GM12878 (cell line): Measurements from ENCODE around the gene INSL3. TPM values are rescaled to one million over a fixed set of nuclear protein-coding genes. Genes with fewer than 3 reads are reported as not detected.

Source experiments
- ATAC-seq: fragments of 200-7000 bp; cut with Tn5 transposase; 3 replicates; pipeline ENCODE4 v1.9.1; 2020; ENCODE audit warnings: mild to moderate bottlenecking, moderate library complexity
- BruUV-seq: library from RNA; stranded (reverse); fragments of 400-500 nt; replicated peaks from 2 replicates; lab custom pipeline; 2021; lab: Mats Ljungman, UMichigan
- CTCF ChIA-PET: fragments of 300-600 bp; sonication (Branson Sonifier 250); formaldehyde crosslinking; extraction: SDS; loops from one replicate; lab custom pipeline; 2021; ENCODE audit warnings: inconsistent platforms; lab: Yijun Ruan, JAX
- POLR2A ChIA-PET: fragments of 350-600 bp; formaldehyde crosslinking; extraction: SDS; loops from one replicate; lab custom pipeline; 2021; ENCODE audit warnings: inconsistent platforms; lab: Charles Lee
- RAD21 ChIA-PET: fragments of 300-600 bp; sonication (Branson Sonifier 250); formaldehyde crosslinking; loops from one replicate; lab custom pipeline; 2023; ENCODE audit warnings: antibody characterized with exemption; ENCODE audit not compliant: unreplicated experiment; lab: Charles Lee
- SMC1A ChIA-PET: fragments of 300-600 bp; sonication (Branson Sonifier 250); formaldehyde crosslinking; loops from one replicate; lab custom pipeline; 2023; ENCODE audit not compliant: unreplicated experiment, uncharacterized antibody; lab: Charles Lee
- DNase-seq: peaks from one replicate; pipeline ENCODE4 v3.0.0-alpha.2; 2011; ENCODE audit warnings: low read depth, low spot score
- FAIRE-seq: peaks from 3 replicates; lab custom pipeline; 2011; peaks lifted over from hg19 to GRCh38; lab: Jason Lieb, UNC
- H2AFZ ChIP-seq: 2 replicates; pipeline ENCODE4 v1.6.0; 2011; ENCODE audit warnings: low read depth, low read length, control low read depth; ENCODE audit not compliant: control insufficient read depth
- H3K27ac ChIP-seq: 2 replicates; pipeline ENCODE4 v1.5.1; 2011; ENCODE audit warnings: control low read depth; ENCODE audit not compliant: control insufficient read depth, insufficient read depth
- H3K27me3 ChIP-seq, 2 experiments: replicated peaks in 1 of 2; 2 replicates each; pipeline versions ENCODE4 v1.6.0 to v1.6.1; 2011; ENCODE audit warnings: low read length in 1 of 2; ENCODE audit not compliant: control insufficient read depth in 2 of 2, insufficient read depth in 2 of 2
- H3K36me3 ChIP-seq, 2 experiments: 2 replicates each; pipeline ENCODE4 v1.5.1; 2011; ENCODE audit warnings: low read length in 1 of 2; ENCODE audit not compliant: control insufficient read depth in 2 of 2, insufficient read depth in 2 of 2
- H3K4me1 ChIP-seq: 2 replicates; pipeline ENCODE4 v1.6.1; 2011; ENCODE audit warnings: mild to moderate bottlenecking, low read length, moderate library complexity, mixed read lengths; ENCODE audit not compliant: control insufficient read depth, insufficient read depth
- H3K4me2 ChIP-seq: 2 replicates; pipeline ENCODE4 v1.6.0; 2011; ENCODE audit warnings: control low read depth; ENCODE audit not compliant: control insufficient read depth, insufficient read depth
- H3K4me3 ChIP-seq: fragments of 200-600 bp; sonication (generic); 2 replicates; pipeline ENCODE4 v1.5.1; 2016
- H3K79me2 ChIP-seq: 2 replicates; pipeline ENCODE4 v1.6.0; 2011; ENCODE audit warnings: low read length; ENCODE audit not compliant: control insufficient read depth, insufficient read depth
- H3K9ac ChIP-seq: 2 replicates; pipeline ENCODE4 v1.8.0; 2011; ENCODE audit warnings: low read length, control low read depth, mixed read lengths; ENCODE audit not compliant: control insufficient read depth, insufficient read depth
- H3K9me3 ChIP-seq: replicated peaks from 3 replicates; pipeline ENCODE4 v1.5.1; 2011; ENCODE audit warnings: mild to moderate bottlenecking, low read length; ENCODE audit not compliant: control insufficient read depth, insufficient read depth
- H4K20me1 ChIP-seq: 2 replicates; pipeline ENCODE4 v1.6.0; 2011; ENCODE audit not compliant: control insufficient read depth, insufficient read depth
- ATF7 ChIP-seq: fragments of 450-650 bp; IDR thresholded peaks from 2 replicates; pipeline ENCODE4 v1.6.1; 2016; ENCODE audit warnings: low read depth, mild to moderate bottlenecking
- CBX5 ChIP-seq: sonication (generic); IDR thresholded peaks from 2 replicates; pipeline ENCODE4 v1.6.1; 2016; ENCODE audit warnings: low read depth, moderate library complexity, mild to moderate bottlenecking, inconsistent platforms
- CHD4 ChIP-seq: fragments of 200-600 bp; sonication (generic); IDR thresholded peaks from 2 replicates; pipeline ENCODE4 v1.6.1; 2016; ENCODE audit warnings: mild to moderate bottlenecking
- CREM ChIP-seq: IDR thresholded peaks from 2 replicates; pipeline ENCODE4 v1.6.1; 2014; ENCODE audit warnings: antibody characterized with exemption, low read depth
- DPF2 ChIP-seq: fragments of 450-650 bp; IDR thresholded peaks from 2 replicates; pipeline ENCODE4 v1.6.1; 2017; ENCODE audit warnings: mild to moderate bottlenecking
- EED ChIP-seq: sonication (generic); IDR thresholded peaks from 2 replicates; pipeline ENCODE4 v1.6.1; 2016; ENCODE audit warnings: antibody characterized with exemption, low read depth
- HCFC1 ChIP-seq: fragments of 150-350 bp; IDR thresholded peaks from 2 replicates; pipeline ENCODE4 v1.6.1; 2014; ENCODE audit warnings: low read length
- IKZF1 ChIP-seq: fragments of 450-650 bp; conservative IDR thresholded peaks from 2 replicates; pipeline ENCODE4 v1.6.1; 2017; ENCODE audit warnings: antibody characterized with exemption, mild to moderate bottlenecking
- KAT2A ChIP-seq: conservative IDR thresholded peaks from 2 replicates; pipeline ENCODE4 v1.6.1; 2011; ENCODE audit warnings: low read depth, low read length; ENCODE audit not compliant: control insufficient read depth
- PAX8 ChIP-seq: fragments of 450-650 bp; IDR thresholded peaks from 2 replicates; pipeline ENCODE4 v1.6.1; 2017; ENCODE audit warnings: mild to moderate bottlenecking, moderate library complexity
- RFX5 ChIP-seq: IDR thresholded peaks from 2 replicates; pipeline ENCODE4 v1.6.1; 2011; ENCODE audit warnings: low read depth, low read length, improper control_type of control experiment
- RUNX3 ChIP-seq: IDR thresholded peaks from 2 replicates; pipeline ENCODE4 v1.6.1; 2012; ENCODE audit warnings: low read length, inconsistent platforms
- SIX5 ChIP-seq: IDR thresholded peaks from 2 replicates; pipeline ENCODE4 v1.6.1; 2011; ENCODE audit warnings: mild to moderate bottlenecking, low read depth, low read length, moderate library complexity; ENCODE audit not compliant: severe bottlenecking
- SMARCA5 ChIP-seq: fragments of 450-650 bp; IDR thresholded peaks from 2 replicates; pipeline ENCODE4 v1.6.1; 2017; ENCODE audit warnings: mild to moderate bottlenecking
- ZNF207 ChIP-seq: fragments of 450-650 bp; IDR thresholded peaks from 2 replicates; pipeline ENCODE4 v1.6.1; 2014; ENCODE audit warnings: antibody characterized with exemption, mild to moderate bottlenecking, borderline replicate concordance
- WGBS: methylation state at CpG from one replicate; pipeline ENCODE4 v1.1.6; 2016; ENCODE audit warnings: low lambda C conversion rate; ENCODE audit not compliant: insufficient replicate concordance, insufficient coverage; ENCODE audit errors: missing lambda C conversion rate; 5-methylcytosine and 5-hydroxymethylcytosine counted together
- in situ Hi-C: fragments of 300-500 bp; cut with MboI; formaldehyde crosslinking; loops from 9 replicates; pipeline ENCODE4 v1.14.3; 2018; ENCODE audit warnings: mixed read lengths
- intact Hi-C: fragments of 100-400 bp; cut with micrococcal nuclease; formaldehyde crosslinking; loops from one replicate; pipeline ENCODE4 v1.14.2; 2022; ENCODE audit not compliant: unreplicated experiment
- polyA plus RNA-seq, 11 experiments: library from polyadenylated mRNA; depleted of rRNA in 4 of 11; unstranded in 6 of 11; stranded (reverse) in 5 of 11; fragments of >200 nt; fragmentation: Nextera tagmentation in 4 of 11; fragmentation: Illumina TruSeq in 1 of 11; extraction: Ambion mirVana in 4 of 11; extraction: Trizol in 1 of 11; gene quantifications; 1 replicate in 1 of 11; 2 replicates in 10 of 11; pipeline versions ENCODE4 v1.2.1 to v1.2.3, GENCODE V29; 2011 to 2016; ENCODE audit warnings: inconsistent platforms in 2 of 11, missing spikeins in 2 of 11, low read depth in 1 of 11
- total RNA-seq, 4 experiments: library from RNA; depleted of rRNA in 3 of 4; stranded (reverse); fragments of >200 nt in 3 of 4; fragmentation: Illumina TruSeq in 1 of 4; extraction: Trizol in 1 of 4; gene quantifications; 2 replicates each; pipeline versions ENCODE4 v1.2.1 to v1.2.3, GENCODE V29; 2013 to 2021
- TF ChIP-seq, protein P1 (sequence below): fragments of 450-650 bp; IDR thresholded peaks from 2 replicates; pipeline ENCODE4 v1.6.1; 2017; ENCODE audit warnings: borderline replicate concordance
- TF ChIP-seq, protein P2 (sequence below): IDR thresholded peaks from 2 replicates; pipeline ENCODE4 v1.6.1; 2012; ENCODE audit warnings: low read length, inconsistent platforms
- TF ChIP-seq, protein P3 (sequence below): fragments of 450-650 bp; IDR thresholded peaks from 2 replicates; pipeline ENCODE4 v1.6.1; 2018; ENCODE audit warnings: borderline replicate concordance, mild to moderate bottlenecking; ENCODE audit not compliant: partially characterized antibody
- TF ChIP-seq, protein P4 (sequence below): IDR thresholded peaks from 2 replicates; pipeline ENCODE4 v1.6.1; 2011; ENCODE audit warnings: low read depth, mild to moderate bottlenecking, low read length, moderate library complexity, borderline replicate concordance; ENCODE audit errors: extremely low read depth

The INSL3 gene
- total and polyA plus RNA-seq, 10 of the 15 experiments (the other 5 are each of a cell fraction or from before 2014, with no cell fraction given) = 0.27 to 1.9 (median 0.70) TPM

DNA sequence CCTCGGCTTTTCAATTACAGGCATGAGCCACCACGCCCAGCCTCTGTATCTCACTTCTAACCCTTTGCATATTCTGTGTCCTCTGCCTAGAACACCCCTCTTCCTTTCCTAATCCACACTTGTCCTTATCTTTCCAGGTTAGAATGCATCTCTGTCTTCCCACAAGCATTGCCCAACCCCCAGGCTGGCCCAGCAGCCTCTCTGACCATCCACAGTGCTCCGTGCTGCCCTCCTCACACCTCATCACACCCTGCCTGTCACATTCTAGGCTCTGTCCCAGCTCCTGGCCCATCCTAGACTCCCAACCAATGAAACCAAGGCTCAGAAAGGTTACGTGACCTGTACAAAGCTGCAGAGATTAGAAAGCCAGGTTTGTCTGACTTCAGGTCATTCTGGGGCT lies 15.2 kb upstream of the INSL3 start:
- FAIRE-seq (no peak), ATAC-seq (no peak), DNase-seq (no peak)
- Histone ChIP-seq H3K27ac (no peak overlapping the region), H3K79me2 (no peaks in the 10 kb centered on the region), H2AFZ (no peak overlapping the region), H3K4me3 (no peak overlapping the region), H3K4me2 (no peak overlapping the region), H3K27me3 (no peaks in the 10 kb centered on the region), H3K4me1 (no peaks in the 10 kb centered on the region), H4K20me1 (no peaks in the 10 kb centered on the region), H3K36me3 (peaks cover 7 to 19% of the 10 kb centered on the region in 2 experiments), H3K9ac (no peak overlapping the region), H3K9me3 (no peaks in the 10 kb centered on the region; the same call in 2 of the 3 replicates)
- CTCF ChIA-PET = no interaction called here
- POLR2A ChIA-PET = no interaction called here
- in situ Hi-C loops (no loop called here), intact Hi-C loops (no loop called here)
- SMC1A ChIA-PET = no interaction called here
- RAD21 ChIA-PET = no interaction called here
- 97% methylated on average over 4 of the region's 4 CpGs for WGBS
- TSS peak; percentile 59 for BruUV-seq
- TF ChIP-seq SIX5 (no peak), CHD4 (no peak), SMARCA5 (no peak), KAT2A (no peak), RUNX3 (no peak), CREM (no peak), CBX5 (no peak), DPF2 (no peak), PAX8 (no peak), RFX5 (no peak), EED (no peak), IKZF1 (no peak), HCFC1 (no peak), ATF7 (no peak), ZNF207 (no peak)
- TF ChIP-seq, protein P1, sequence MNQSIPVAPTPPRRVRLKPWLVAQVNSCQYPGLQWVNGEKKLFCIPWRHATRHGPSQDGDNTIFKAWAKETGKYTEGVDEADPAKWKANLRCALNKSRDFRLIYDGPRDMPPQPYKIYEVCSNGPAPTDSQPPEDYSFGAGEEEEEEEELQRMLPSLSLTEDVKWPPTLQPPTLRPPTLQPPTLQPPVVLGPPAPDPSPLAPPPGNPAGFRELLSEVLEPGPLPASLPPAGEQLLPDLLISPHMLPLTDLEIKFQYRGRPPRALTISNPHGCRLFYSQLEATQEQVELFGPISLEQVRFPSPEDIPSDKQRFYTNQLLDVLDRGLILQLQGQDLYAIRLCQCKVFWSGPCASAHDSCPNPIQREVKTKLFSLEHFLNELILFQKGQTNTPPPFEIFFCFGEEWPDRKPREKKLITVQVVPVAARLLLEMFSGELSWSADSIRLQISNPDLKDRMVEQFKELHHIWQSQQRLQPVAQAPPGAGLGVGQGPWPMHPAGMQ = no peak
- TF ChIP-seq, protein P2, sequence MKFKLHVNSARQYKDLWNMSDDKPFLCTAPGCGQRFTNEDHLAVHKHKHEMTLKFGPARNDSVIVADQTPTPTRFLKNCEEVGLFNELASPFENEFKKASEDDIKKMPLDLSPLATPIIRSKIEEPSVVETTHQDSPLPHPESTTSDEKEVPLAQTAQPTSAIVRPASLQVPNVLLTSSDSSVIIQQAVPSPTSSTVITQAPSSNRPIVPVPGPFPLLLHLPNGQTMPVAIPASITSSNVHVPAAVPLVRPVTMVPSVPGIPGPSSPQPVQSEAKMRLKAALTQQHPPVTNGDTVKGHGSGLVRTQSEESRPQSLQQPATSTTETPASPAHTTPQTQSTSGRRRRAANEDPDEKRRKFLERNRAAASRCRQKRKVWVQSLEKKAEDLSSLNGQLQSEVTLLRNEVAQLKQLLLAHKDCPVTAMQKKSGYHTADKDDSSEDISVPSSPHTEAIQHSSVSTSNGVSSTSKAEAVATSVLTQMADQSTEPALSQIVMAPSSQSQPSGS = no peak
- TF ChIP-seq, protein P3, sequence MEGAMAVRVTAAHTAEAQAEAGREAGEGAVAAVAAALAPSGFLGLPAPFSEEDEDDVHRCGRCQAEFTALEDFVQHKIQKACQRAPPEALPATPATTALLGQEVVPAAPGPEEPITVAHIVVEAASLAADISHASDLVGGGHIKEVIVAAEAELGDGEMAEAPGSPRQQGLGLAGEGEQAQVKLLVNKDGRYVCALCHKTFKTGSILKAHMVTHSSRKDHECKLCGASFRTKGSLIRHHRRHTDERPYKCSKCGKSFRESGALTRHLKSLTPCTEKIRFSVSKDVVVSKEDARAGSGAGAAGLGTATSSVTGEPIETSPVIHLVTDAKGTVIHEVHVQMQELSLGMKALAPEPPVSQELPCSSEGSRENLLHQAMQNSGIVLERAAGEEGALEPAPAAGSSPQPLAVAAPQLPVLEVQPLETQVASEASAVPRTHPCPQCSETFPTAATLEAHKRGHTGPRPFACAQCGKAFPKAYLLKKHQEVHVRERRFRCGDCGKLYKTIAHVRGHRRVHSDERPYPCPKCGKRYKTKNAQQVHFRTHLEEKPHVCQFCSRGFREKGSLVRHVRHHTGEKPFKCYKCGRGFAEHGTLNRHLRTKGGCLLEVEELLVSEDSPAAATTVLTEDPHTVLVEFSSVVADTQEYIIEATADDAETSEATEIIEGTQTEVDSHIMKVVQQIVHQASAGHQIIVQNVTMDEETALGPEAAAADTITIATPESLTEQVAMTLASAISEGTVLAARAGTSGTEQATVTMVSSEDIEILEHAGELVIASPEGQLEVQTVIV = no peak
- TF ChIP-seq, protein P4, sequence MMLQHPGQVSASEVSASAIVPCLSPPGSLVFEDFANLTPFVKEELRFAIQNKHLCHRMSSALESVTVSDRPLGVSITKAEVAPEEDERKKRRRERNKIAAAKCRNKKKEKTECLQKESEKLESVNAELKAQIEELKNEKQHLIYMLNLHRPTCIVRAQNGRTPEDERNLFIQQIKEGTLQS = no peak
